ENCODE measurements around the gene DAZ4. TPM values are rescaled to one million over a fixed set of nuclear protein-coding genes. Genes with fewer than 3 reads are reported as not detected.

The DAZ4 gene
- total RNA-seq (2022; extraction: Qiagen RNA extraction; ENCODE audit: low read depth): not detected in 5 replicates

GRCh38 chrY:24833619-24834018 is at the start of gene DAZ4:
Gene DAZ4 (plus strand): TSS chrY:24833919. CDS start chrY:24834127, 208 bp downstream.

DNA sequence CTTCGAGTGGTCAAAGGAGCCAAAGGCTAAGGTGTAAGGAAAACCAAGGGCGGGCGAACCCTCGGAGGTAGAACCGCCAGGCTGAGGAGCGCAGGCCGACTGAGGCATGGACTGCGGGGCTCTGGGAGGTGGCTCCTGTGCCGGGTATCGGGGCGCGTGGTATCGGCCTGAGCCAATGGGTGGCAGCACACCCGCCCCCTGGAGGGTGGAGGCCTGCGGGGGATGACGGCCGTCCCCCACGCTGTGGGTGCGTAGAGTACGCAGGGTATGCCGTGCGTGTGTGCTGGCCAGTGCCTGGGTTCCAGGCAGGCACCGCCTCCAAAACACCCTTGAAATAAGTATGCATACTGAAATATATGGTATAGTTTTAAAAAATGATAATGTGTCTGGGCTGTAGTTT is 20.4 kb upstream of the DAZ4 start, which contains the start of gene DAZ3:
Gene DAZ3, minus strand, starts transcription at position 101 of the 400 bp plus-strand sequence. CDS start 208 bp downstream, outside the sequence.

Other genes starting within 250 kb of the DAZ4 start
- not detected in 5 replicates for gene BPY2B, start 215.9 kb upstream of the DAZ4 start, total RNA-seq (2022; extraction: Qiagen RNA extraction; ENCODE audit: low read depth)
- not detected in 5 replicates for gene DAZ3, start 20.5 kb upstream of the DAZ4 start, total RNA-seq (2022; extraction: Qiagen RNA extraction; ENCODE audit: low read depth)
- not detected in 5 replicates for gene BPY2C, start 218.2 kb downstream of the DAZ4 start, total RNA-seq (2022; extraction: Qiagen RNA extraction; ENCODE audit: low read depth)

Measured in A549 treated with DMSO at 1 μM for 4 hours (cell line).